Psoas muscle (tissue), 8 donors: ENCODE results near the gene MUC6. TPM values are rescaled to one million over a fixed set of nuclear protein-coding genes. Genes with fewer than 3 reads are reported as not detected.

Source experiments
- ATAC-seq, 4 donors: fragments of 200-7000 bp; cut with Tn5 transposase; one replicate each; pipeline ENCODE4 v1.9.1; 2020; ENCODE audit warnings: moderate library complexity in 3 of 4, mild to moderate bottlenecking in 2 of 4
- DNase-seq, 2 donors: peaks; one replicate each; pipeline ENCODE4 v3.0.0-alpha.2; 2020
- H3K27ac ChIP-seq: fragments of 200-600 bp; one replicate; pipeline ENCODE4 v1.8.0; 2022
- H3K27me3 ChIP-seq, 3 donors: fragments of 200-600 bp in 1 of 3; one replicate each; pipeline versions ENCODE4 v1.6.1 to v1.8.0; 2013 to 2022; ENCODE audit warnings: low read length in 2 of 3, mild to moderate bottlenecking in 2 of 3, moderate library complexity in 1 of 3; ENCODE audit not compliant: insufficient read depth in 3 of 3
- H3K36me3 ChIP-seq, 2 donors: fragments of 200-600 bp in 1 of 2; one replicate each; pipeline versions ENCODE4 v1.6.1 to v1.8.0; 2013 to 2022; ENCODE audit warnings: low read depth in 1 of 2, mild to moderate bottlenecking in 1 of 2, moderate library complexity in 1 of 2; ENCODE audit not compliant: insufficient read depth in 1 of 2
- H3K4me1 ChIP-seq: fragments of 200-600 bp; one replicate; pipeline ENCODE4 v1.8.0; 2022
- H3K4me3 ChIP-seq: fragments of 200-600 bp; one replicate; pipeline ENCODE4 v1.8.0; 2022; ENCODE audit warnings: mild to moderate bottlenecking
- H3K9me3 ChIP-seq: fragments of 200-600 bp; one replicate; pipeline ENCODE4 v1.8.0; 2022
- CTCF ChIP-seq: fragments of 200-600 bp; IDR thresholded peaks from one replicate; pipeline ENCODE4 v1.8.0; 2022; ENCODE audit warnings: antibody characterized with exemption
- WGBS, 3 donors: extraction: QIAGEN DNeasy Blood & Tissue Kit; methylation state at CpG; one replicate each; pipeline versions ENCODE4 v1.1.6 to v1.1.7; 2013; 5-methylcytosine and 5-hydroxymethylcytosine counted together
- intact Hi-C, 2 donors: fragments of 100-400 bp; cut with DNase I; formaldehyde crosslinking; loops; one replicate each; pipeline versions ENCODE4 v1.11.0 to v1.14.2; 2022
- polyA plus RNA-seq, 3 donors: library from polyadenylated mRNA; stranded (reverse); fragments of 200-250 nt; gene quantifications; one replicate each; pipeline ENCODE4 v1.2.3, GENCODE V29; 2013
- total RNA-seq, 4 donors: library from RNA; stranded (reverse); fragmentation: NEBNext Ultra II Directional in 2 of 4; extraction: Animal tissue kit (Norgen Biotek cat#: 25700) in 2 of 4; gene quantifications; one replicate each; pipeline versions ENCODE4 v1.2.1 to v1.2.4, GENCODE V29; 2021 to 2023
- donor health status: healthy with polysubstance abuse.
- donor health status: DM: no; HTN: no; CAD: no; lungs with moderate emphysema.
- donor health status: Bipolar disorder and iron deficiency.
- donor health status: healthy.
- donor health status: DM: yes; HTN: yes; CAD: no.
- donor health status: DM: no; HTN: no; CAD: no.
- donor health status: DM: no; HTN: no; CAD: no.
- donor health status: DM: yes; HTN: yes; CAD: no.

Gene MUC6
- total and polyA plus RNA-seq, 7 donors: under 0.01 to 0.04 (median 0.01) TPM; not detected in 4

- H3K4me3 ChIP-seq: no peak overlapping the region
- intact Hi-C loops: no loop called here
- H3K36me3 ChIP-seq: peaks cover 0 to 38% of the 10 kb centered on the region in 2 donors
- H3K4me1 ChIP-seq: no peaks in the 10 kb centered on the region
- no peak overlapping the region for H3K27ac ChIP-seq
- H3K27me3 ChIP-seq: no peaks in the 10 kb centered on the region
- no peak for TF ChIP-seq CTCF
- 89 to 93% (median 90%) methylated on average over 14 of the region's 14 CpGs for WGBS, 3 donors
- DNase-seq (no peak), ATAC-seq (no peak)
- H3K9me3 ChIP-seq: no peaks in the 10 kb centered on the region
Measured at GRCh38 chr11:968822-969221, 67.7 kb downstream of the MUC6 start.

GRCh38 chr11:967995-968751, 68.3 kb downstream of the MUC6 start:
- intact Hi-C loops: loop anchor here in 1 of 2 donors (2.0 kb wide), 1 partner anchor 19 kb away; no protein-coding TSS in a partner anchor
- ATAC-seq: no peak
- Histone ChIP-seq H3K9me3 (no peaks in the 10 kb centered on the region), H3K4me1 (no peaks in the 10 kb centered on the region), H3K27me3 (no peaks in the 10 kb centered on the region), H3K4me3 (no peak overlapping the region), H3K36me3 (peaks cover 0 to 37% of the 10 kb centered on the region in 2 donors), H3K27ac (no peak overlapping the region)
- TF ChIP-seq CTCF: no peak
- 76 to 77% (median 77%) methylated on average over 30 to 31 of the region's 31 CpGs for WGBS, 3 donors
- no peak for DNase-seq

- no peak for TF ChIP-seq CTCF
- Histone ChIP-seq H3K9me3 (no peaks in the 10 kb centered on the region), H3K4me3 (no peak overlapping the region), H3K27me3 (no peaks in the 10 kb centered on the region), H3K36me3 (peaks cover 0 to 31% of the 10 kb centered on the region in 2 donors), H3K27ac (no peak overlapping the region), H3K4me1 (no peaks in the 10 kb centered on the region)
- peak in 1 of 2 donors; percentile 4 for DNase-seq
- intact Hi-C loops: no loop called here
- WGBS, 3 donors: 73 to 80% (median 80%) methylated on average over 12 to 13 of the region's 13 CpGs
- no peak for ATAC-seq
Measured at GRCh38 chr11:965206-965775, 71.2 kb downstream of the MUC6 start.

- intact Hi-C loops: no loop called here
- 94 to 97% (median 96%) methylated on average over 7 of the region's 7 CpGs for WGBS, 3 donors
- Histone ChIP-seq H3K9me3 (no peaks in the 10 kb centered on the region), H3K27me3 (no peaks in the 10 kb centered on the region), H3K36me3 (peaks cover 0 to 38% of the 10 kb centered on the region in 2 donors), H3K4me3 (no peak overlapping the region), H3K27ac (no peak overlapping the region), H3K4me1 (no peaks in the 10 kb centered on the region)
- no peak for TF ChIP-seq CTCF
- no peak for ATAC-seq
- DNase-seq: peak in 1 of 2 donors; percentile 22
Measured at GRCh38 chr11:963852-964251, 72.7 kb downstream of the MUC6 start.

Other genes starting within 250 kb of the MUC6 start
- under 1 TPM in 1 of 4 donors, not detected in 3; 0.22 TPM for gene CEND1, start 246.6 kb downstream of the MUC6 start, total RNA-seq
- under 1 TPM; 0.09 to 0.33 (median 0.11) TPM for gene CEND1, start 246.6 kb downstream of the MUC6 start, polyA plus RNA-seq
- 1 to 10 TPM; 1.5 to 2.9 (median 2.2) TPM for gene SLC25A22, start 238.4 kb downstream of the MUC6 start, total RNA-seq
- gene SLC25A22, start 238.4 kb downstream of the MUC6 start, polyA plus RNA-seq: 1 to 10 TPM in 1 of 3 donors, under 1 TPM in 2; 0.49 to 4.3 (median 0.56) TPM
- gene PIDD1, start 231.5 kb downstream of the MUC6 start, total RNA-seq: 10 to 100 TPM in 3 of 4 donors, 1 to 10 TPM in 1; 8.7 to 13.8 (median 10.4) TPM
- 10 to 100 TPM in 2 of 3 donors, 1 to 10 TPM in 1; 9.4 to 16.2 (median 10.9) TPM for gene PIDD1, start 231.5 kb downstream of the MUC6 start, polyA plus RNA-seq
- gene RPLP2, start 226.8 kb downstream of the MUC6 start, total RNA-seq: 1,000 to 10,000 TPM; 1,082 to 1,565 (median 1,354) TPM
- gene RPLP2, start 226.8 kb downstream of the MUC6 start, polyA plus RNA-seq: 1,000 to 10,000 TPM in 1 of 3 donors, 100 to 1,000 TPM in 2; 779 to 1,781 (median 798) TPM
- gene PNPLA2, start 217.8 kb downstream of the MUC6 start, total RNA-seq: 100 to 1,000 TPM; 125 to 247 (median 175) TPM
- gene PNPLA2, start 217.8 kb downstream of the MUC6 start, polyA plus RNA-seq: 10 to 100 TPM; 64.8 to 87.9 (median 83.8) TPM
- 1 to 10 TPM; 2.4 to 8.9 (median 4.1) TPM for gene CRACR2B, start 208.8 kb downstream of the MUC6 start, total RNA-seq
- 1 to 10 TPM; 1.9 to 6.4 (median 2.8) TPM for gene CRACR2B, start 208.8 kb downstream of the MUC6 start, polyA plus RNA-seq
- gene CD151, start 203.8 kb downstream of the MUC6 start, total RNA-seq: 100 to 1,000 TPM; 149 to 175 (median 161) TPM
- gene CD151, start 203.8 kb downstream of the MUC6 start, polyA plus RNA-seq: 100 to 1,000 TPM; 158 to 358 (median 224) TPM
- 100 to 1,000 TPM; 113 to 205 (median 156) TPM for gene POLR2L, start 194.2 kb downstream of the MUC6 start, total RNA-seq
- 100 to 1,000 TPM; 114 to 178 (median 176) TPM for gene POLR2L, start 194.2 kb downstream of the MUC6 start, polyA plus RNA-seq
- gene TSPAN4, start 193.9 kb downstream of the MUC6 start, total RNA-seq: 10 to 100 TPM; 13.9 to 22.1 (median 16.8) TPM
- 10 to 100 TPM; 11.4 to 38.5 (median 25.1) TPM for gene TSPAN4, start 193.9 kb downstream of the MUC6 start, polyA plus RNA-seq
- gene CHID1, start 125.9 kb downstream of the MUC6 start, total RNA-seq: 10 to 100 TPM; 31.2 to 44.5 (median 34.7) TPM
- 10 to 100 TPM; 25.5 to 40.4 (median 28.3) TPM for gene CHID1, start 125.9 kb downstream of the MUC6 start, polyA plus RNA-seq
- 10 to 100 TPM; 26.5 to 31.4 (median 27.7) TPM for gene AP2A2, start 110.8 kb downstream of the MUC6 start, total RNA-seq
- gene AP2A2, start 110.8 kb downstream of the MUC6 start, polyA plus RNA-seq: 10 to 100 TPM; 15.9 to 21.7 (median 19.8) TPM
- gene MUC2, start 38.2 kb upstream of the MUC6 start, total RNA-seq: under 1 TPM in 3 of 4 donors, not detected in 1; 0.02 to 0.44 (median 0.04) TPM
- gene MUC2, start 38.2 kb upstream of the MUC6 start, polyA plus RNA-seq: under 1 TPM in 2 of 3 donors, not detected in 1; under 0.01 to 0.01 TPM
- under 1 TPM in 1 of 4 donors, not detected in 3; 0.02 TPM for gene MUC5AC, start 121.2 kb upstream of the MUC6 start, total RNA-seq
- not detected for gene MUC5AC, start 121.2 kb upstream of the MUC6 start, polyA plus RNA-seq
- gene MUC5B, start 186.3 kb upstream of the MUC6 start, total RNA-seq: under 1 TPM in 3 of 4 donors, not detected in 1; 0.02 to 0.41 (median 0.20) TPM
- gene MUC5B, start 186.3 kb upstream of the MUC6 start, polyA plus RNA-seq: under 1 TPM in 1 of 3 donors, not detected in 2; under 0.01 TPM